B cell (primary cell): Measurements from ENCODE around the gene ODF2L.

Experiments
- EZH2 ChIP-seq: IDR thresholded peaks from 2 replicates; pipeline ENCODE4 v1.6.1; 2012; ENCODE audit warnings: borderline replicate concordance, low read depth, mild to moderate bottlenecking, moderate library complexity, low read length; ENCODE audit not compliant: insufficient read depth, poor library complexity, severe bottlenecking
- TF ChIP-seq, protein P1 (sequence below): fragments of 200-600 bp; IDR thresholded peaks from one replicate; pipeline ENCODE4 v1.8.0; 2022; ENCODE audit warnings: antibody characterized with exemption, mild to moderate bottlenecking

DNA sequence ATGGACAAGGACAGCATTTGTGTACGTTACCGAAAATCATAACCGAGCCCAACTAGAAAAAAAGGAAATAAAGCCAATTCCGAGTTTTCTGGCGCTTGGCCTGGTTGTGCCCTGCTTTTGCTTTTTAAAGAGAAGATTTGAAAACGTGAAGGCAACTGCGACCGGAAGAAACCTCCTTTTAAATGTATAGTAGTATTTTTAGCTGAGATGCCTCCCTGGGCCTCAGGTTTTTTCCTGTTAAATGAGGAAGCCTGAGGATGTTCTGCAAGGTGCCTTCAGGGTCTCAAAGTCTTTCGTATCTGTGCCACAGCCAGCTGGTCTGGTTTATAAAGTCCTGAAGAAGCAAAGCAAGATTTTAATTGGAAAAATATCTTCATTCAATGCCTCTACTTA, 371 bp upstream of the ODF2L start:
- TF ChIP-seq, protein P1, sequence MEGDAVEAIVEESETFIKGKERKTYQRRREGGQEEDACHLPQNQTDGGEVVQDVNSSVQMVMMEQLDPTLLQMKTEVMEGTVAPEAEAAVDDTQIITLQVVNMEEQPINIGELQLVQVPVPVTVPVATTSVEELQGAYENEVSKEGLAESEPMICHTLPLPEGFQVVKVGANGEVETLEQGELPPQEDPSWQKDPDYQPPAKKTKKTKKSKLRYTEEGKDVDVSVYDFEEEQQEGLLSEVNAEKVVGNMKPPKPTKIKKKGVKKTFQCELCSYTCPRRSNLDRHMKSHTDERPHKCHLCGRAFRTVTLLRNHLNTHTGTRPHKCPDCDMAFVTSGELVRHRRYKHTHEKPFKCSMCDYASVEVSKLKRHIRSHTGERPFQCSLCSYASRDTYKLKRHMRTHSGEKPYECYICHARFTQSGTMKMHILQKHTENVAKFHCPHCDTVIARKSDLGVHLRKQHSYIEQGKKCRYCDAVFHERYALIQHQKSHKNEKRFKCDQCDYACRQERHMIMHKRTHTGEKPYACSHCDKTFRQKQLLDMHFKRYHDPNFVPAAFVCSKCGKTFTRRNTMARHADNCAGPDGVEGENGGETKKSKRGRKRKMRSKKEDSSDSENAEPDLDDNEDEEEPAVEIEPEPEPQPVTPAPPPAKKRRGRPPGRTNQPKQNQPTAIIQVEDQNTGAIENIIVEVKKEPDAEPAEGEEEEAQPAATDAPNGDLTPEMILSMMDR, result no peak
- TF ChIP-seq EZH2, result no peak
